ENCODE results near the gene DUSP10.

DNA sequence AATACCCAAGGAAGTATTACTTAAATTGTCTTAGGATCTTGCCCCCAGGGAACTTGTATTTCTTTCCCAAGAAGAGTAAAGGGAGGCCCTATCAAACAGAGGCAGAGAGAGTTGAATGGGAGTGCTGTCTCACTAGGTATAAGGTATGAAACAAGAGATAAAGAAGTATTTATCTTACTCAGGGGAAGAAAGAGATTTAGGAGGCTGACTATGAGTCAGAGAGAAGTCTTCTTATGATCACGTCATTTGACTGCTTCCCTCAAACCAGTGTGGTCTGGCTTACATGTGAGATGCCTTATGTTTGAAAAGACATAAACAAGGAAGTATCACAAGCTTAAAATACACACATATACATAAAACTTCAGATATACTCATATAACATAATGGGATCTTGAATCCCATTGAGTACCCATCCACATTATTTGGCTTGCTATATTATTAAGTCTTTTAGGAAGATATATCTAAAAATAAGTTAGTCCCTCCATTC, 29.6 kb downstream of the DUSP10 start:
- TF ChIP-seq ZFP30 (CRISPR knock-in tag; IDR thresholded peaks at IDR 0.05) (no peak), BACH2 (CRISPR knock-in tag; IDR thresholded peaks at IDR 0.05; ENCODE audit: borderline replicate concordance) (no peak), TCF4 (CRISPR knock-in tag; IDR thresholded peaks at IDR 0.05; ENCODE audit: borderline replicate concordance) (no peak), ARNTL (CRISPR knock-in tag; IDR thresholded peaks at IDR 0.05; ENCODE audit: borderline replicate concordance, low read depth) (no peak), ZC3H10 (CRISPR knock-in tag; IDR thresholded peaks at IDR 0.05) (no peak), ESRRG (CRISPR knock-in tag; IDR thresholded peaks at IDR 0.05) (no peak), ISL1 (CRISPR knock-in tag; IDR thresholded peaks at IDR 0.05) (no peak), TOX (CRISPR knock-in tag; IDR thresholded peaks at IDR 0.05; ENCODE audit: borderline replicate concordance) (no peak), SNAI2 (CRISPR knock-in tag; IDR thresholded peaks at IDR 0.05) (no peak)
- TF ChIP-seq, protein P1, sequence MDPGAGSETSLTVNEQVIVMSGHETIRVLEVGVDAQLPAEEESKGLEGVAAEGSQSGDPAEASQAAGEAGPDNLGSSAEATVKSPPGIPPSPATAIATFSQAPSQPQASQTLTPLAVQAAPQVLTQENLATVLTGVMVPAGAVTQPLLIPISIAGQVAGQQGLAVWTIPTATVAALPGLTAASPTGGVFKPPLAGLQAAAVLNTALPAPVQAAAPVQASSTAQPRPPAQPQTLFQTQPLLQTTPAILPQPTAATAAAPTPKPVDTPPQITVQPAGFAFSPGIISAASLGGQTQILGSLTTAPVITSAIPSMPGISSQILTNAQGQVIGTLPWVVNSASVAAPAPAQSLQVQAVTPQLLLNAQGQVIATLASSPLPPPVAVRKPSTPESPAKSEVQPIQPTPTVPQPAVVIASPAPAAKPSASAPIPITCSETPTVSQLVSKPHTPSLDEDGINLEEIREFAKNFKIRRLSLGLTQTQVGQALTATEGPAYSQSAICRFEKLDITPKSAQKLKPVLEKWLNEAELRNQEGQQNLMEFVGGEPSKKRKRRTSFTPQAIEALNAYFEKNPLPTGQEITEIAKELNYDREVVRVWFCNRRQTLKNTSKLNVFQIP (CRISPR knock-in tag; IDR thresholded peaks at IDR 0.05; ENCODE audit: borderline replicate concordance, low read depth) = no peak
- TF ChIP-seq, protein P2, sequence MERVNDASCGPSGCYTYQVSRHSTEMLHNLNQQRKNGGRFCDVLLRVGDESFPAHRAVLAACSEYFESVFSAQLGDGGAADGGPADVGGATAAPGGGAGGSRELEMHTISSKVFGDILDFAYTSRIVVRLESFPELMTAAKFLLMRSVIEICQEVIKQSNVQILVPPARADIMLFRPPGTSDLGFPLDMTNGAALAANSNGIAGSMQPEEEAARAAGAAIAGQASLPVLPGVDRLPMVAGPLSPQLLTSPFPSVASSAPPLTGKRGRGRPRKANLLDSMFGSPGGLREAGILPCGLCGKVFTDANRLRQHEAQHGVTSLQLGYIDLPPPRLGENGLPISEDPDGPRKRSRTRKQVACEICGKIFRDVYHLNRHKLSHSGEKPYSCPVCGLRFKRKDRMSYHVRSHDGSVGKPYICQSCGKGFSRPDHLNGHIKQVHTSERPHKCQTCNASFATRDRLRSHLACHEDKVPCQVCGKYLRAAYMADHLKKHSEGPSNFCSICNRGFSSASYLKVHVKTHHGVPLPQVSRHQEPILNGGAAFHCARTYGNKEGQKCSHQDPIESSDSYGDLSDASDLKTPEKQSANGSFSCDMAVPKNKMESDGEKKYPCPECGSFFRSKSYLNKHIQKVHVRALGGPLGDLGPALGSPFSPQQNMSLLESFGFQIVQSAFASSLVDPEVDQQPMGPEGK (CRISPR knock-in tag; IDR thresholded peaks at IDR 0.05; ENCODE audit: borderline replicate concordance) = no peak
- TF ChIP-seq, protein P3, sequence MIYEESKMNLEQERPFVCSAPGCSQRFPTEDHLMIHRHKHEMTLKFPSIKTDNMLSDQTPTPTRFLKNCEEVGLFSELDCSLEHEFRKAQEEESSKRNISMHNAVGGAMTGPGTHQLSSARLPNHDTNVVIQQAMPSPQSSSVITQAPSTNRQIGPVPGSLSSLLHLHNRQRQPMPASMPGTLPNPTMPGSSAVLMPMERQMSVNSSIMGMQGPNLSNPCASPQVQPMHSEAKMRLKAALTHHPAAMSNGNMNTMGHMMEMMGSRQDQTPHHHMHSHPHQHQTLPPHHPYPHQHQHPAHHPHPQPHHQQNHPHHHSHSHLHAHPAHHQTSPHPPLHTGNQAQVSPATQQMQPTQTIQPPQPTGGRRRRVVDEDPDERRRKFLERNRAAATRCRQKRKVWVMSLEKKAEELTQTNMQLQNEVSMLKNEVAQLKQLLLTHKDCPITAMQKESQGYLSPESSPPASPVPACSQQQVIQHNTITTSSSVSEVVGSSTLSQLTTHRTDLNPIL (CRISPR knock-in tag; IDR thresholded peaks at IDR 0.05; ENCODE audit: low read depth) = no peak
- TF ChIP-seq, protein P4, sequence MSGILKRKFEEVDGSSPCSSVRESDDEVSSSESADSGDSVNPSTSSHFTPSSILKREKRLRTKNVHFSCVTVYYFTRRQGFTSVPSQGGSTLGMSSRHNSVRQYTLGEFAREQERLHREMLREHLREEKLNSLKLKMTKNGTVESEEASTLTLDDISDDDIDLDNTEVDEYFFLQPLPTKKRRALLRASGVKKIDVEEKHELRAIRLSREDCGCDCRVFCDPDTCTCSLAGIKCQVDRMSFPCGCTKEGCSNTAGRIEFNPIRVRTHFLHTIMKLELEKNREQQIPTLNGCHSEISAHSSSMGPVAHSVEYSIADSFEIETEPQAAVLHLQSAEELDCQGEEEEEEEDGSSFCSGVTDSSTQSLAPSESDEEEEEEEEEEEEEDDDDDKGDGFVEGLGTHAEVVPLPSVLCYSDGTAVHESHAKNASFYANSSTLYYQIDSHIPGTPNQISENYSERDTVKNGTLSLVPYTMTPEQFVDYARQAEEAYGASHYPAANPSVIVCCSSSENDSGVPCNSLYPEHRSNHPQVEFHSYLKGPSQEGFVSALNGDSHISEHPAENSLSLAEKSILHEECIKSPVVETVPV (CRISPR knock-in tag; IDR thresholded peaks at IDR 0.05) = no peak

Data from SK-N-SH treated with all-trans-retinoic acid at 6 μM for 48 hours (cell line).